ENCODE data around the gene CRTAP.

DNA sequence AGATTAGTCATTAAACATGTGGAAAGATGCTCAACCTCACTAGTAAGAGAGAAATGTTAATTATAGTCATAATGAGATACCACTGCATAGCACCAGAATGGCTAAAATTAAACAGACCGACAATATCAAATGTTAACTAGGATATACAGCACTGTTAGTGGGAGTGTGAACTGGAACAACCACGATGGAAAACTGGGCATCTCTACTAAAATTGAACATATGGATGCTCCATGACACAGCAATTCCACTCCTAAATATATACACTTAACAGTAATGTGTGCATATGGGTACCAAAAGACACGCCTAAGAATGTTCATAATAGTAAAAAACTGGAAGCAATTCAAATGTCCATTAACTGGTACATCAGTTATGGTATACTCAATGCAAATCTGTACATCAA, 41.5 kb downstream of the CRTAP start:
- TF ChIP-seq POLR2A (IDR thresholded peaks at IDR 0.05) (no peak), POLR2AphosphoS5 (IDR thresholded peaks at IDR 0.05) (no peak), EP300 (IDR thresholded peaks at IDR 0.05) (no peak)
- TF ChIP-seq, protein P1, sequence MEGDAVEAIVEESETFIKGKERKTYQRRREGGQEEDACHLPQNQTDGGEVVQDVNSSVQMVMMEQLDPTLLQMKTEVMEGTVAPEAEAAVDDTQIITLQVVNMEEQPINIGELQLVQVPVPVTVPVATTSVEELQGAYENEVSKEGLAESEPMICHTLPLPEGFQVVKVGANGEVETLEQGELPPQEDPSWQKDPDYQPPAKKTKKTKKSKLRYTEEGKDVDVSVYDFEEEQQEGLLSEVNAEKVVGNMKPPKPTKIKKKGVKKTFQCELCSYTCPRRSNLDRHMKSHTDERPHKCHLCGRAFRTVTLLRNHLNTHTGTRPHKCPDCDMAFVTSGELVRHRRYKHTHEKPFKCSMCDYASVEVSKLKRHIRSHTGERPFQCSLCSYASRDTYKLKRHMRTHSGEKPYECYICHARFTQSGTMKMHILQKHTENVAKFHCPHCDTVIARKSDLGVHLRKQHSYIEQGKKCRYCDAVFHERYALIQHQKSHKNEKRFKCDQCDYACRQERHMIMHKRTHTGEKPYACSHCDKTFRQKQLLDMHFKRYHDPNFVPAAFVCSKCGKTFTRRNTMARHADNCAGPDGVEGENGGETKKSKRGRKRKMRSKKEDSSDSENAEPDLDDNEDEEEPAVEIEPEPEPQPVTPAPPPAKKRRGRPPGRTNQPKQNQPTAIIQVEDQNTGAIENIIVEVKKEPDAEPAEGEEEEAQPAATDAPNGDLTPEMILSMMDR (IDR thresholded peaks at IDR 0.05) = no peak

Data from sigmoid colon (tissue), 4 donors.